Central memory CD8-positive, alpha-beta T cell (primary cell): ENCODE measurements around the gene NAPSA.
A peak's percentile ranks its signal among the peaks of the same experiment; 100 is the strongest.
"Not testable (repeated sequence)": the region's sequence is repeated elsewhere in the genome, so short reads cannot be mapped to it uniquely, and the experiment has no call there.

Experiments
- ATAC-seq: fragments of 150-1000 bp; cut with Tn5 transposase; replicated peaks from 2 replicates; pipeline ENCODE4 v1.10.0; 2022; ENCODE audit warnings: mild to moderate bottlenecking, moderate FRiP score, moderate number of reproducible peaks; ENCODE audit not compliant: poor library complexity, severe bottlenecking; ENCODE audit errors: extremely low read depth
- DNase-seq, 2 donors: peaks; one replicate each; pipeline ENCODE4 v3.0.0; 2021; ENCODE audit warnings: low spot score in 2 of 2
- H3K27ac Mint-ChIP-seq: one replicate; pipeline ENCODE4 v1.8.0; 2022; ENCODE audit warnings: low read depth, mild to moderate bottlenecking, moderate library complexity, mixed read lengths
- H3K27me3 Mint-ChIP-seq: one replicate; pipeline ENCODE4 v1.8.0; 2022; ENCODE audit warnings: mixed read lengths
- H3K36me3 Mint-ChIP-seq: one replicate; pipeline ENCODE4 v1.8.0; 2022; ENCODE audit warnings: mild to moderate bottlenecking, moderate library complexity, mixed read lengths; ENCODE audit not compliant: insufficient read depth
- H3K4me1 Mint-ChIP-seq: one replicate; pipeline ENCODE4 v1.8.0; 2022; ENCODE audit warnings: mixed read lengths
- H3K4me3 Mint-ChIP-seq: one replicate; pipeline ENCODE4 v1.8.0; 2022; ENCODE audit warnings: mild to moderate bottlenecking, moderate library complexity, mixed read lengths
- H3K9me3 Mint-ChIP-seq: one replicate; pipeline ENCODE4 v1.8.0; 2022; ENCODE audit warnings: mixed read lengths

NAPSA gene

GRCh38 chr19:50398675-50399367 lies 33.4 kb upstream of the NAPSA start:
- ATAC-seq (no peak), DNase-seq (no peak)
- Mint-ChIP-seq H3K9me3 (no peaks in the 10 kb centered on the region), H3K4me3 (no peak overlapping the region), H3K27me3 (no peaks in the 10 kb centered on the region), H3K27ac (no peak overlapping the region), H3K36me3 (peaks cover 11% of the 10 kb centered on the region), H3K4me1 (no peaks in the 10 kb centered on the region)

DNA sequence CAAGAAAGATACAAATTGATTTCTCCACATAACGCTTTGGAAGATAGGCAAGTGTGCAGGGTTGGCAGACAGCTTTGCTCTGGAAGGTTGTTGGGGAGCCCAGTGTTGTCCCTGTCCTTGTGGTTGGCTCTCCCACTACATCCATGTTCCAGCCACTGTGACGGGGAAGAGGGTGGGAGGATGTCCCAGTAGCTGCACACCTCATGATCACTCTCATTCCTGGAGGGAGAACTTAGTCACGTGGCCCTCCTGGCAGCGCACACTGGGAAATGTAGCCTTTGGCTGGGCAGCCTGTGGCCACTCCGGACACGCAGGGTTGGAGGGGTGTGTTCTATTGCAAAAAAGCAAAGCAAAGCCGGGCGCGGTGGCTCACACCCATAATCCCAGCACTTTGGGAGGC lies 28.6 kb upstream of the NAPSA start:
- no peaks in the 10 kb centered on the region for H3K9me3 Mint-ChIP-seq
- no peaks in the 10 kb centered on the region for H3K4me1 Mint-ChIP-seq
- DNase-seq (no peak), ATAC-seq (no peak)
- peaks cover 10% of the 10 kb centered on the region for H3K36me3 Mint-ChIP-seq
- no peak overlapping the region for H3K27ac Mint-ChIP-seq
- H3K4me3 Mint-ChIP-seq, result no peak overlapping the region
- no peaks in the 10 kb centered on the region for H3K27me3 Mint-ChIP-seq

DNA sequence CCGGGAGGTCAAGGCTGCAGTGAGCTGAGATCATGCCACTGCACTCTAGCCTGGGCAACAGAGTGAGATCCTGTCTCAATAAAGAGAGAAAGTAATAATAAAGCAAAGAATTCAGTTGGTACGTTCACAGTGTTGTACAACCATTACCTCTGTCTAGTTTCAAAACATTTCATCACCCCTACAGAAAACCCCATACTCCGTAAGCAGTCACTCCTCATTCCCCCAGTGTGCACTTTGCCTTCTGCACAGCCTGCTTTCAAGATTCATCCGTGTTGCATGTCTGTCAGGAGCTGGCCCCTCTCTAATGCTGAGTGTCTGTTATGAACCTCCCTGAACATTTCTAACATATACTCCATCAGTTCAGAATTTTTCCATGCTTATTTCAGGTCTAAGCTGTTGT lies 28.1 kb upstream of the NAPSA start:
- Mint-ChIP-seq H3K27ac (no peak overlapping the region), H3K27me3 (no peaks in the 10 kb centered on the region), H3K4me1 (no peaks in the 10 kb centered on the region), H3K36me3 (peaks cover 10% of the 10 kb centered on the region), H3K4me3 (no peak overlapping the region), H3K9me3 (no peaks in the 10 kb centered on the region)
- no peak for DNase-seq
- no peak for ATAC-seq

DNA sequence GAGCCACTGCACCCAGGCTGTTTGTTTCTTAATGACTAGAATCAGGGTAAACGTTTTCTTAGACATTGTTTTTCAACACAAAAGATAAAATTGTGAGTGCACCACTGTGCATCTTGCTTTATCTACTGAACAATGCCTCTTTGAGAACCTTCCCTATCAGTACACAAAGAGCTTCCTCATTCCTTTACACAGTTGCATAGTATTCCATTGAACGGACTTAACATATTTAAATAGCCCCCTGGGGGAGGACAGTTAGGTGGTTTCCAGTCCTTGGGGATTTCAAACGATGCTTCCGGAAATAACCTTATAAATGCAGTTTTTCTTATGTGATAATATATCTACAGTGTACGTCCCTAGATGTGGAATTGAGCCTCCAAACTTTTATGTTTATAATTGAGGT lies 27.3 kb upstream of the NAPSA start:
- no peaks in the 10 kb centered on the region for H3K9me3 Mint-ChIP-seq
- no peak overlapping the region for H3K27ac Mint-ChIP-seq
- DNase-seq (no peak), ATAC-seq (no peak)
- H3K4me3 Mint-ChIP-seq, result no peak overlapping the region
- peaks cover 2% of the 10 kb centered on the region for H3K4me1 Mint-ChIP-seq
- H3K27me3 Mint-ChIP-seq, result no peaks in the 10 kb centered on the region
- H3K36me3 Mint-ChIP-seq, result peaks cover 10% of the 10 kb centered on the region

GRCh38 chr19:50390952-50391351 lies 25.5 kb upstream of the NAPSA start:
- not testable (repeated sequence) for H3K9me3 Mint-ChIP-seq, H3K4me3 Mint-ChIP-seq, H3K27ac Mint-ChIP-seq, H3K4me1 Mint-ChIP-seq, DNase-seq, H3K27me3 Mint-ChIP-seq, ATAC-seq
- H3K36me3 Mint-ChIP-seq, result peaks cover 10% of the 10 kb centered on the region

GRCh38 chr19:50390295-50390694 lies 24.9 kb upstream of the NAPSA start:
- H3K27me3 Mint-ChIP-seq, H3K36me3 Mint-ChIP-seq, H3K4me1 Mint-ChIP-seq, DNase-seq, H3K27ac Mint-ChIP-seq, H3K9me3 Mint-ChIP-seq, H3K4me3 Mint-ChIP-seq, ATAC-seq: not testable (repeated sequence)

- H3K27me3 Mint-ChIP-seq, result no peaks in the 10 kb centered on the region
- DNase-seq (no peak), ATAC-seq (no peak)
- H3K36me3 Mint-ChIP-seq, result peaks cover 20% of the 10 kb centered on the region
- H3K9me3 Mint-ChIP-seq, result no peaks in the 10 kb centered on the region
- no peak overlapping the region for H3K27ac Mint-ChIP-seq
- peaks cover 29% of the 10 kb centered on the region for H3K4me1 Mint-ChIP-seq
- no peak overlapping the region for H3K4me3 Mint-ChIP-seq
Observed at GRCh38 chr19:50387868-50388245, 22.4 kb upstream of the NAPSA start.

- peaks cover 19% of the 10 kb centered on the region for H3K36me3 Mint-ChIP-seq
- H3K4me3 Mint-ChIP-seq, result no peak overlapping the region
- H3K27me3 Mint-ChIP-seq, result no peaks in the 10 kb centered on the region
Observed at GRCh38 chr19:50387176-50387867, 21.9 kb upstream of the NAPSA start.

GRCh38 chr19:50384685-50385535 lies 19.5 kb upstream of the NAPSA start:
- Mint-ChIP-seq H3K4me3 (peak overlapping the region; percentile 98), H3K9me3 (no peaks in the 10 kb centered on the region), H3K27me3 (no peaks in the 10 kb centered on the region), H3K36me3 (peaks cover 27% of the 10 kb centered on the region), H3K4me1 (peaks cover 40% of the 10 kb centered on the region), H3K27ac (peak overlapping the region; percentile 93)
- ATAC-seq (peak; percentile 0), DNase-seq (no peak)

More at GRCh38 chr19:50387176-50387867, 21.9 kb upstream of the NAPSA start:
- Mint-ChIP-seq H3K4me1 (peaks cover 29% of the 10 kb centered on the region), H3K27ac (no peak overlapping the region), H3K9me3 (no peaks in the 10 kb centered on the region)
- ATAC-seq (no peak), DNase-seq (no peak)

GRCh38 chr19:50383852-50384684 lies 18.6 kb upstream of the NAPSA start, which contains the start of gene POLD1:
Gene POLD1, plus strand, starts transcription at chr19:50384347. Its CDS starts 14,505 bp downstream, at chr19:50398852.
- Mint-ChIP-seq H3K36me3 (peaks cover 36% of the 10 kb centered on the region), H3K9me3 (no peaks in the 10 kb centered on the region), H3K4me3 (peak within 1 kb of the TSS; percentile 98), H3K27ac (peak within 1 kb of the TSS; percentile 93), H3K27me3 (no peaks in the 10 kb centered on the region), H3K4me1 (peaks cover 48% of the 10 kb centered on the region)
- peak; percentile 97 to 98 for DNase-seq
- peak; percentile 76 for ATAC-seq

DNA sequence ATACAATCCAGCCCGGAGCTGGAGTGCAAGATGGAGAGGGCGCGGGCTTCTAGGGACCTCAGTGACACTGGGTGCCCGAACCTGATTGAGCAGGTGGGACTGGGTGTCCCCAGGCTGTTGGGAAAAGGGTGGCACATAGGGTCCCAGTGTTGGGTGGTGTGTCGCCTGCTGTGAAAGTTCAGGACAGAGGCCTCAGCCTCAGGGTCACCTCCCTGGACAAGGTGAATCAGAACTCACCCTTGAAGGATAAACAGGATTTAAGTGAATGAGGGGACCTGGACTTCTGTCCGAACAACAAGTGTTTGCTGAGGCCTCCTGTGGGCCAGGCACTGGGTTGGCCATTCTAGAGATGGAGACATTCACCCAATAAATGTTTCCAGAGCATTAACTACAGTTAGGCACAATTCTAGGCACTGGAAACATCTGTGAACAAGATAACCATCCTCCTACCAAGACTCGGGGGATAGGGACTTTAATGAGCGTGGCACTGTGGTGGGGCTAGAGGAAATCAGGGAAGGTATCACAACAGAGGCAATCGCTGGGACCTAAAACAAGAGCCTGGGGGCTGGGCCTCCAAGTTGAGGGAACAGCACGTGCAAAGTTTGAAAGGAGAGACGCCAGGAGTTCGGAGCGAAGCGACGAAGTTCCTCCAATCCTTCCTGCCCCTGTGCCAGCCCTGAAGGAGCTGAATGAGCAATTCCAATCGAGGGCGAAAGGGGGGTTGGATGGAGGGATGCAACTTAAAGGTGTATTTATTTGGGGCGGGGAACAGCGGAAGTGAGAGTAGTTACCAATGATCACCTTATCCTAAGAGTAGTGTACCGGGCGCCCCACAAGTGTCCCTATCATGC lies 17.8 kb upstream of the NAPSA start:
- H3K27me3 Mint-ChIP-seq, result no peaks in the 10 kb centered on the region
- no peak for DNase-seq
- H3K4me1 Mint-ChIP-seq, result peaks cover 52% of the 10 kb centered on the region
- ATAC-seq, result peak; percentile 42
- peaks cover 42% of the 10 kb centered on the region for H3K36me3 Mint-ChIP-seq
- H3K4me3 Mint-ChIP-seq, result peak overlapping the region; percentile 98
- H3K27ac Mint-ChIP-seq, result peak overlapping the region; percentile 93
- no peaks in the 10 kb centered on the region for H3K9me3 Mint-ChIP-seq
